Renal pelvis (tissue), 3 donors: Measurements from ENCODE around the gene SESTD1. TPM values are rescaled to one million over a fixed set of nuclear protein-coding genes. Genes with fewer than 3 reads are reported as not detected.

Source experiments
- polyA plus RNA-seq, 3 donors: library from polyadenylated mRNA; unstranded; fragments of 120-200 nt; gene quantifications; one replicate each; pipeline ENCODE4 v1.2.1, GENCODE V29; 2013; ENCODE audit not compliant: insufficient read length in 3 of 3

The SESTD1 gene
- polyA plus RNA-seq, 3 donors, result 65.1 to 67.8 (median 66.4) TPM

Other genes with a start within 250 kb of the SESTD1 start
- gene CCDC141, start 214.7 kb downstream of the SESTD1 start, polyA plus RNA-seq, result under 1 TPM; 0.12 to 0.27 (median 0.12) TPM